B cell (primary cell): Measurements from ENCODE around the gene DISP3.

Experiments used
- CTCF ChIP-seq: fragments of 200-600 bp; IDR thresholded peaks from one replicate; pipeline ENCODE4 v1.8.0; 2022; ENCODE audit warnings: antibody characterized with exemption, mild to moderate bottlenecking
- EZH2 ChIP-seq: IDR thresholded peaks from 2 replicates; pipeline ENCODE4 v1.6.1; 2012; ENCODE audit warnings: borderline replicate concordance, low read depth, mild to moderate bottlenecking, moderate library complexity, low read length; ENCODE audit not compliant: insufficient read depth, poor library complexity, severe bottlenecking

- TF ChIP-seq CTCF (no peak), EZH2 (no peak)
Measured at GRCh38 chr1:11540773-11541160, 61.8 kb downstream of the DISP3 start.
